Kidney epithelial cell (primary cell): ENCODE results near the gene BASP1. TPM values are rescaled to one million over a fixed set of nuclear protein-coding genes. Genes with fewer than 3 reads are reported as not detected.

Experiments used
- DNase-seq: peaks from one replicate; pipeline ENCODE4 v3.0.0-alpha.2; 2010; ENCODE audit warnings: low read depth
- H3K27me3 ChIP-seq: 2 replicates; pipeline ENCODE4 v1.6.0; 2011; ENCODE audit warnings: low read length; ENCODE audit not compliant: control insufficient read depth, insufficient read depth
- H3K36me3 ChIP-seq: 2 replicates; pipeline ENCODE4 v1.5.1; 2011; ENCODE audit warnings: low read length; ENCODE audit not compliant: control insufficient read depth, insufficient read depth
- H3K4me3 ChIP-seq: 2 replicates; pipeline ENCODE4 v1.5.1; 2011; ENCODE audit warnings: low read depth, mild to moderate bottlenecking, control low read depth, low read length
- total RNA-seq: library from RNA; depleted of rRNA; stranded (reverse); fragments of >200 nt; gene quantifications from 2 replicates; pipeline ENCODE4 v1.2.3, GENCODE V29; 2015
- TF ChIP-seq, protein P1 (sequence below): IDR thresholded peaks from 2 replicates; pipeline ENCODE4 v1.5.1; 2011; ENCODE audit warnings: mild to moderate bottlenecking, moderate library complexity, low read length, control low read depth, inconsistent platforms; ENCODE audit not compliant: insufficient read depth, poor library complexity, severe bottlenecking

The BASP1 gene
- total RNA-seq, 1 donor from 2014 or later, result 120 TPM

DNA sequence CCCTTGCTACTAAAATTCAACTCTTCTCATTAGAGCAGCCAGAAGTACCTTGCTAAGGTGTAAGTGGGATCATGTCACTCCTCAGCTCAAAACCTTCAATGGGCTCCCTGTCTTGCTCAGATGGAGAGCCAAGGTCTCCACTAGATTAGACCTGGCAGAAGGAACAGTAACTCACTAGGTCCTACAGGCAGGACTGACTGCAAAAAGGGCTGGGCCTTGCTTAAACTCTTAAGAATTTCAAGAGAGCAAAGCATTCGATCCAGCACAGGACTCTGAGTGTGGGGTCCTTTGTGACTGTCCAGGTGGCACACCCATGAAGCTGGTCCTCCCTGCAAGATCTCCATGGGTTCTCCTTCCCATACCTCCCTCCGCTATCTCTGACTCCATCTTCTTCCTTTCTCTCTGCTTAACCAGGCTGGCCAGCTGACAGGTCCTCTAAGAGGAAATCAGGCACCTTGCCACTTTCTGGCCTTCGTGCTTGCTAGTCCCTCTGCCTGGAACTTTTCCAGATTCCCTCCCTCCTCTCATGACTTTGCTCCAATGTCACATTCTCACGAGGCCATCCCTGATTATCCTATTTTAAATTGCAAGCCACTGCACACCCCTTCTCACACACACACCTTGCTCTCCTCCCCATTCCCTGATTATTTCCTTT, 70.2 kb downstream of the BASP1 start:
- TF ChIP-seq, protein P1, sequence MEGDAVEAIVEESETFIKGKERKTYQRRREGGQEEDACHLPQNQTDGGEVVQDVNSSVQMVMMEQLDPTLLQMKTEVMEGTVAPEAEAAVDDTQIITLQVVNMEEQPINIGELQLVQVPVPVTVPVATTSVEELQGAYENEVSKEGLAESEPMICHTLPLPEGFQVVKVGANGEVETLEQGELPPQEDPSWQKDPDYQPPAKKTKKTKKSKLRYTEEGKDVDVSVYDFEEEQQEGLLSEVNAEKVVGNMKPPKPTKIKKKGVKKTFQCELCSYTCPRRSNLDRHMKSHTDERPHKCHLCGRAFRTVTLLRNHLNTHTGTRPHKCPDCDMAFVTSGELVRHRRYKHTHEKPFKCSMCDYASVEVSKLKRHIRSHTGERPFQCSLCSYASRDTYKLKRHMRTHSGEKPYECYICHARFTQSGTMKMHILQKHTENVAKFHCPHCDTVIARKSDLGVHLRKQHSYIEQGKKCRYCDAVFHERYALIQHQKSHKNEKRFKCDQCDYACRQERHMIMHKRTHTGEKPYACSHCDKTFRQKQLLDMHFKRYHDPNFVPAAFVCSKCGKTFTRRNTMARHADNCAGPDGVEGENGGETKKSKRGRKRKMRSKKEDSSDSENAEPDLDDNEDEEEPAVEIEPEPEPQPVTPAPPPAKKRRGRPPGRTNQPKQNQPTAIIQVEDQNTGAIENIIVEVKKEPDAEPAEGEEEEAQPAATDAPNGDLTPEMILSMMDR, result no peak
- no peak for DNase-seq

DNA sequence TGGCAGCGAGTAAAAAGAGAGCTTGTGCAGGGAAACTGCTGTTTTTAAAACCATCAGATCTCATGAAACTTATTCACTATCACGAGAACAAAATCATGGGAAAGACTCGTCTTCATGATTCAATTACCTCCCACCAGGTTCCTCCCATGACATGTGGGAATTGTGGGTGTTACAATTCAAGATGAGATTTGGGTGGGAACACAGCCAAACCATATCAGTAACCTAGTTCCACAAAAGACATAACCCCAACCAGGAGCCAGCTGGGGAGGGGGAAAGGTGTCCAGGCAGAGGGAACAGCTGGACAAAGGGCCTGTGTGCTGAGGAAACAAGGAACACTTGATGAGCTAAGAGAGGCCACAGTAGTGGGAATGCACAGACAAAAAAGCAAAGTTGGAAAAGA, 71.1 kb downstream of the BASP1 start:
- H3K36me3 ChIP-seq, result no peaks in the 10 kb centered on the region
- no peaks in the 10 kb centered on the region for H3K27me3 ChIP-seq
- TF ChIP-seq, protein P1, result no peak
- H3K4me3 ChIP-seq, result no peak overlapping the region
- no peak for DNase-seq

More for the DNA sequence above, 70.2 kb downstream of the BASP1 start:
- H3K36me3 ChIP-seq, result no peaks in the 10 kb centered on the region
- no peaks in the 10 kb centered on the region for H3K27me3 ChIP-seq
- no peak overlapping the region for H3K4me3 ChIP-seq

DNA sequence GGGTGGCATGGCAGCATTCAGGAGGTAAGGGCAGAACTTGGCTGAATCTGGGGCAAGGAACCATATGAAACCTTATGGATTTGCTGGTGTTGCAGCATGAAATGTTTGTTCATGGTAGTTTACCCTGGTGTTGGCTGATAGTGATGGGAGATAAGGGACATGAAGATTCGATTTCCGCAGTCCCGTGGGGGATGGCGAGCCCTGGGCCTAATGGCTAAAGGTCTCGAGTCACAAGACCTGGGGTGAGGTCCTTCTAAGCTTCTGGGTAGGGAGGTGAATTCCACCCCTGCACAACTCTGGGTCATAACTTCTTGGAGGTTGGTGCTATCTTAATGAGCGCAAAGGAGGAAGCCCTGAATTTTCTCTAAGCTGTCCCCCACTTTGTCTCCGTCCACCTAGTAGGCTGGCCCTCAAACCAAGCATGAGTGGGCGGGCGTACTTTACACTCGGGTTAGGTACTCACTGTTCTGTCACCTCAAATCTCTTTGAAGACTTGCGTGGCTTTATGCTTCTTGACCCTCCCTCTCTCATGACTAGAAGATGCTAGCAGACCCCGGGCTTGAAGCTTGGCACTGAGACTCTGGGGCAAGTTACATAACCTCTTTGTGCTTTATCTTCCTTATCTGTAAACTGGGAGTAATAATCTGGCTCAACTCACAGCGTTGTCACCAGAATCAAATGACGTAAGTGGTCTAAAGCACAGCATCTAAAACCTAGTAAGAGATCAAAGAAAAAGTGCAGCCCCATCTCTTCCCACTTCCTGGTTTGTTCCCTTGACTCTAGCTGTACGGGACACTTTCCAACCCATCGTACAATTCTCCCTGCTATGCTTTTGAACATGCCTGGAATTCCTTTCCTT, 72.5 kb downstream of the BASP1 start:
- no peak for DNase-seq

GRCh38 chr5:17290540-17290974, 73.1 kb downstream of the BASP1 start:
- no peaks in the 10 kb centered on the region for H3K27me3 ChIP-seq
- H3K36me3 ChIP-seq, result no peaks in the 10 kb centered on the region
- no peak for DNase-seq
- H3K4me3 ChIP-seq, result no peak overlapping the region
- TF ChIP-seq, protein P1, result no peak

More for the DNA sequence above, 72.5 kb downstream of the BASP1 start:
- Histone ChIP-seq H3K4me3 (no peak overlapping the region), H3K27me3 (no peaks in the 10 kb centered on the region), H3K36me3 (no peaks in the 10 kb centered on the region)
- TF ChIP-seq, protein P1, result no peak

DNA sequence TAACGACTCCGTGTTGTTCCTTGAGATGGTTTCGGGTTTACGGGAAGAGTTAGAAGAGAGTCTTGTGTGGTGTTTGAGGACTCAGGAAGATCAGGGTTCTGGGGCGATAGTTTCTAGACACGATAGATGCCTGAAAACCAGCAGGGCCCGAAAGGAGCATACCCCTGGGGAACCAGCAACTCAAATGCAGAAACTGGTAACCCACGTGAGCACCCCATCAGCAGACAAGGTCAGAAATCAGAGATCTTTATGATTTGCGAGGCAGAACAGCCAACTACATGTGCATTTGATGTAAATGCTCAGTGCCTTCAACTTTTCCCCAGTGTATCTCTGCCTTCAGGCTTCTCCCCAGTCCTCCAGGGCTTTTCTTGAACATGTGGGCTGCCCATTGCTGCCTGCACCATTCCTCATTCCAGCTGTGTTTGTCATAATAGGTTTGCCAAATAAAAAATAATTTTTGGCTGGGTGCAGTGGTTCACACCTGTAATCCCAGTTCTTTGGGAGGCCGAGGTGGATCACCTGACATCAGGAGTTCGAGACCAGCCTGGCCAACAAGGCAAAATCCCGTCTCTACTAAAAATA, 75.1 kb downstream of the BASP1 start:
- Histone ChIP-seq H3K36me3 (no peaks in the 10 kb centered on the region), H3K27me3 (no peaks in the 10 kb centered on the region), H3K4me3 (no peak overlapping the region)
- DNase-seq, result no peak
- TF ChIP-seq, protein P1, result no peak
